Loucy (cell line): ENCODE results near the gene CLEC4F.

ENCODE experiments used
- H2AFZ ChIP-seq: fragments of 200-600 bp; sonication (generic); 2 replicates; pipeline ENCODE4 v1.6.0; 2016; ENCODE audit warnings: antibody characterized with exemption, mild to moderate bottlenecking, low read length, moderate library complexity
- H3F3A ChIP-seq: fragments of 200-600 bp; 2 replicates; pipeline ENCODE4 v1.6.0; 2016; ENCODE audit warnings: antibody characterized with exemption, low read depth, mild to moderate bottlenecking
- H3K27me3 ChIP-seq: fragments of 200-600 bp; sonication (generic); 2 replicates; pipeline ENCODE4 v1.6.1; 2014; ENCODE audit warnings: low read length, mild to moderate bottlenecking; ENCODE audit not compliant: insufficient read depth, poor library complexity, severe bottlenecking
- H3K36me3 ChIP-seq: fragments of 200-600 bp; sonication (generic); 2 replicates; pipeline ENCODE4 v1.6.1; 2016; ENCODE audit warnings: low read length; ENCODE audit not compliant: insufficient read depth
- H3K4me1 ChIP-seq: fragments of 200-600 bp; sonication (generic); 2 replicates; pipeline ENCODE4 v1.5.1; 2014; ENCODE audit warnings: low read length, mild to moderate bottlenecking; ENCODE audit not compliant: insufficient read depth, poor library complexity, severe bottlenecking
- H3K4me2 ChIP-seq: fragments of 200-600 bp; sonication (generic); 2 replicates; pipeline ENCODE4 v1.6.0; 2014; ENCODE audit warnings: antibody characterized with exemption, low read length, low read depth, mild to moderate bottlenecking; ENCODE audit not compliant: poor library complexity, severe bottlenecking
- H3K4me3 ChIP-seq: fragments of 200-600 bp; sonication (generic); 2 replicates; pipeline ENCODE4 v1.5.1; 2014; ENCODE audit warnings: low read length, mild to moderate bottlenecking, mixed read lengths; ENCODE audit not compliant: poor library complexity, severe bottlenecking
- H3K79me2 ChIP-seq: fragments of 200-600 bp; sonication (generic); 2 replicates; pipeline ENCODE4 v1.6.1; 2014; ENCODE audit warnings: low read length; ENCODE audit not compliant: insufficient read depth
- H3K9ac ChIP-seq: fragments of 200-600 bp; sonication (generic); 2 replicates; pipeline ENCODE4 v1.6.0; 2014; ENCODE audit warnings: mild to moderate bottlenecking, low read depth, low read length, moderate library complexity; ENCODE audit not compliant: poor library complexity, severe bottlenecking
- H3K9me2 ChIP-seq: fragments of 200-600 bp; sonication (generic); replicated peaks from 2 replicates; pipeline ENCODE4 v1.6.1; 2016; ENCODE audit warnings: low read depth, low read length, mixed read lengths
- H3K9me3 ChIP-seq: fragments of 200-600 bp; sonication (generic); 2 replicates; pipeline ENCODE4 v1.6.1; 2014; ENCODE audit warnings: mild to moderate bottlenecking, antibody characterized with exemption, low read length, low read depth; ENCODE audit not compliant: insufficient read depth
- H4K20me1 ChIP-seq: fragments of 200-600 bp; sonication (generic); 2 replicates; pipeline ENCODE4 v1.6.0; 2014; ENCODE audit warnings: antibody characterized with exemption, low read length, mild to moderate bottlenecking; ENCODE audit not compliant: insufficient read depth, poor library complexity, severe bottlenecking
- CTCF ChIP-seq: fragments of 200-600 bp; sonication (generic); conservative IDR thresholded peaks from 2 replicates; pipeline ENCODE4 v1.5.1; 2014; ENCODE audit warnings: mild to moderate bottlenecking, antibody characterized with exemption, low read length
- EZH2phosphoT487 ChIP-seq: fragments of 200-600 bp; IDR thresholded peaks from 2 replicates; pipeline ENCODE4 v1.6.1; 2018; ENCODE audit warnings: antibody characterized with exemption, mild to moderate bottlenecking, moderate library complexity, borderline replicate concordance

Gene CLEC4F

GRCh38 chr2:70817284-70817954 is 3.0 kb downstream of the CLEC4F start:
- no peaks in the 10 kb centered on the region for H4K20me1 ChIP-seq
- H3K9me2 ChIP-seq, result no peaks in the 10 kb centered on the region
- no peaks in the 10 kb centered on the region for H3K9me3 ChIP-seq
- H3K9ac ChIP-seq, result no peak overlapping the region
- H3K79me2 ChIP-seq, result no peaks in the 10 kb centered on the region
- no peak overlapping the region for H3K4me3 ChIP-seq
- no peaks in the 10 kb centered on the region for H3F3A ChIP-seq
- TF ChIP-seq EZH2phosphoT487 (no peak), CTCF (no peak)
- no peaks in the 10 kb centered on the region for H3K36me3 ChIP-seq
- H3K4me2 ChIP-seq, result no peak overlapping the region
- peaks cover 6% of the 10 kb centered on the region for H3K4me1 ChIP-seq
- peak overlapping the region; percentile 15; the same call in 1 of the 2 replicates for H2AFZ ChIP-seq
- H3K27me3 ChIP-seq, result no peaks in the 10 kb centered on the region

- H4K20me1 ChIP-seq, result no peaks in the 10 kb centered on the region
- no peaks in the 10 kb centered on the region for H3K27me3 ChIP-seq
- no peak for TF ChIP-seq EZH2phosphoT487
- no peak for TF ChIP-seq CTCF
- H3K4me1 ChIP-seq, result peaks cover 6% of the 10 kb centered on the region
- H3K9me3 ChIP-seq, result no peaks in the 10 kb centered on the region
- no peak overlapping the region for H3K4me3 ChIP-seq
- no peak overlapping the region for H3K9ac ChIP-seq
- no peak overlapping the region for H3K4me2 ChIP-seq
- H2AFZ ChIP-seq, result peak overlapping the region; percentile 15; the same call in 1 of the 2 replicates
- no peaks in the 10 kb centered on the region for H3F3A ChIP-seq
- no peaks in the 10 kb centered on the region for H3K9me2 ChIP-seq
- no peaks in the 10 kb centered on the region for H3K36me3 ChIP-seq
- no peaks in the 10 kb centered on the region for H3K79me2 ChIP-seq
These were observed 3.7 kb downstream of the CLEC4F start for GRCh38 chr2:70816726-70817125.

- peaks cover 4% of the 10 kb centered on the region for H3K4me1 ChIP-seq
- no peaks in the 10 kb centered on the region for H3F3A ChIP-seq
- H3K79me2 ChIP-seq, result no peaks in the 10 kb centered on the region
- no peaks in the 10 kb centered on the region for H3K9me3 ChIP-seq
- no peaks in the 10 kb centered on the region for H3K36me3 ChIP-seq
- no peak for TF ChIP-seq CTCF
- TF ChIP-seq EZH2phosphoT487, result no peak
- no peak overlapping the region for H3K9ac ChIP-seq
- no peak overlapping the region for H3K4me2 ChIP-seq
- no peaks in the 10 kb centered on the region for H3K9me2 ChIP-seq
- no peak overlapping the region for H2AFZ ChIP-seq
- no peak overlapping the region for H3K4me3 ChIP-seq
- no peaks in the 10 kb centered on the region for H4K20me1 ChIP-seq
- no peaks in the 10 kb centered on the region for H3K27me3 ChIP-seq
These were observed 11.1 kb downstream of the CLEC4F start for GRCh38 chr2:70808983-70809958.
